AG10803 (cell line): Measurements from ENCODE around the gene TAF1.
A peak's percentile ranks its signal among the peaks of the same experiment; 100 is the strongest.

Experiments used
- DNase-seq: peaks from one replicate; pipeline ENCODE4 v3.0.0; 2010; ENCODE audit warnings: low read depth
- H3K4me3 ChIP-seq: 2 replicates; pipeline ENCODE4 v1.5.1; 2011; ENCODE audit warnings: mild to moderate bottlenecking, low read length, control low read depth
- CTCF ChIP-seq: conservative IDR thresholded peaks from 2 replicates; pipeline ENCODE4 v1.5.1; 2011; ENCODE audit warnings: mild to moderate bottlenecking, low read length, control low read depth, inconsistent platforms

TAF1 gene

GRCh38 chrX:71466979-71467523 is 100.9 kb downstream of the TAF1 start:
- TF ChIP-seq CTCF = no peak
- H3K4me3 ChIP-seq = no peak overlapping the region
- DNase-seq = no peak

DNA sequence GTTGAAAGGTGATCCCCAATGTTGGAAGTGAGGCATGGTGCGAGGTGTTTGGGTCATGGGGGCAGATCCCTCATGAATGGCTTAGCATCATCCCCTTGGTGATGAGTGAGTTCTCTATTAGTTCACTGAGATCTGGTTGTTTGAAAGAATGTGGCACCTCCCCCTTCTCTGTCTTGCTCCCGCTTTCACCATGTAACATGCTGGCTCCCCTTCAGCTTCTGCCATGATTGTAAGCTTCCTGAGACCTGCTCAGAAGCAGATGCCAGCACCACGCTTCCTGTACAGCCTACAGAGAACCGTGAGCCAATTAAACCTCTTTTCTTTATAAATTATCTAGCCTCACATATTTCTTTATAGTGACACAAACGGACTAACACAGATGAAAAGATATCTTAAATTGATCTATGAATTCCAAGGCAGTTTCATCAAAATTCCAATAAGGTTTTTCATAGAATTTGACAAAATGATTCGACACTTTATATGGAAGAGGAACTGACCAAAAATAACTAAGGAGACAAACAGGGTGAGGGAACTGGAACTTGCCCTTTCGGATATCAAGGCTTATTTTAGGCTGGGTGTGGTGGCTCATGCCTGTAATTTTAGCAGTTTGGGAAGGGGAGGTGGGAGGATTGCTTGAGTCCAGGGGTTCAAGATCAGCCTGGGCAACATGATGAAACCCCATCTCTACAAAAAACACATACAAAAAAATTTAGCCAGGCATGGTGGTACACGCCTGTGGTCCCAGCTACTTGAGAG is 109.8 kb downstream of the TAF1 start:
- TF ChIP-seq CTCF = no peak
- H3K4me3 ChIP-seq = no peak overlapping the region
- DNase-seq = peak; percentile 12

DNA sequence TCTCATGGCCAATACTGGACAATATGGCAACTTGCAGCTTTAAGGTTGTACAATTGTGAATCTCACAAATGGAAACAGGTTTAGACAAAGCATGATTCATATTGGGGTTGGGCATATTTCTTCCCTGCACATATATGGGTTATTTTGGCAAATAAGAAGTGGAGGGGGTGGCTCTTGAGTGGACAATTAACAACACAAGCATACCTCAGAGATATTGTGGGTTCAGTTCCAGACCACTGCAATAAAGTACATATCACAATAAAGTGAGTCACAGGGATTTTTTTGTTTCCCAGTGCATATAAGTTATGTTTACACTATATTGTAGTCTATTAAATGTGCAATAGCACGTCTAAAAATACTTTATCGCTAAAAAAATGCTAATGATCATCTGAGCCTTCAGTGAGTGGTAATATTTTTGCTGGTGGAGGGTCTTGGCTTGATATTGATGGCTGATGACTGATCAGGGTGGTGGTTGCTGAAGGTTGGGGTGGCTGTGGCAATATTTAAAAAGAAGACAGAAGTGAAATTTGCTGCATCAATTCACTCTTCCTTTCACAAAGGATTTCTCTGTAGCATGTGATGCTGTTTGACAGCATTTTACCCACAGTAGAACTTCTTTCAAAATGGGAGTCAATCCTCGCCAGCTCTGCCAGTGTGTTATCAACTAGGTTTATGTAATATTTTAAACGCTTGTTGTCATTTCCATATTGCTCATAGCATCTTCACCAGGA is 116.2 kb downstream of the TAF1 start:
- H3K4me3 ChIP-seq = no peak overlapping the region
- no peak for TF ChIP-seq CTCF
- peak; percentile 14 for DNase-seq

DNA sequence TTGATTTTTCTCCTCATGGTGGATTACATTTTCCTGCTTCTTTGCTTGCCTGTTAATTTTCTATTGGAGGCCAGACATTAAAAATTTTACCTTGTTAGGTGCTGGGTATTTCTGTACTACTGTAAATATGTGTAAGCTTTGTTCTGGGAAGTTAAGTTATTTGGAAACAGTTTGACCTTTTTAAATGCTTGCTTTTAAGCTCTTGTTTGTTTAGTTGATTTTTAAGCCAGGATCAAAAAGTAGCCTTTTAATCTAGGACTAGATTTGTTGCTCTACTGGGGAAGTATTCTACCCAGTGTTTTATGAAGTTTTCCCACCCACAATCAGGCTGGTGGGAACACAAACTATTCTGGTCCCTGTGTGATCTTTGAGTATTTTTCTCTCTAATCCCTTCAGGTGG is 121.7 kb downstream of the TAF1 start:
- DNase-seq = no peak
- no peak overlapping the region for H3K4me3 ChIP-seq
- TF ChIP-seq CTCF = no peak

DNA sequence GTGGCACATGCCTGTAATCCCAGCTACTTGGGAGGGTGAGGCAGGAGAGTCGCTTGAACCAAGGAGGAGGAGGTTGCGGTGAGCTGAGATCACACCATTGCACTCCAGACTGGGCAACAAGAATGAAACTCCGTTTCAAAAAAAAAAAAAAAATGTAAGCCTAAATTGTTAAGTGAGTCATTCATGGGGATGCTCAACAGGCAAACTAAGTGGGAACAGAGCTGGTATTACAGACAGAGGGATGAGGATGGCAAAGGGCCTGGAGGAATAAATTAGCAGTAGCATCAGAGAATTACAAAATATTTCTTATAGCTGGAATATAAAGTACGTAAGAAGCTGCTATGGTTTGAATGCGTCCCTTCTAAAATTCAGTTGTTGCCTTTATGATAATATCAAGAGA is 123.4 kb downstream of the TAF1 start:
- no peak for TF ChIP-seq CTCF
- peak; percentile 54 for DNase-seq
- no peak overlapping the region for H3K4me3 ChIP-seq

DNA sequence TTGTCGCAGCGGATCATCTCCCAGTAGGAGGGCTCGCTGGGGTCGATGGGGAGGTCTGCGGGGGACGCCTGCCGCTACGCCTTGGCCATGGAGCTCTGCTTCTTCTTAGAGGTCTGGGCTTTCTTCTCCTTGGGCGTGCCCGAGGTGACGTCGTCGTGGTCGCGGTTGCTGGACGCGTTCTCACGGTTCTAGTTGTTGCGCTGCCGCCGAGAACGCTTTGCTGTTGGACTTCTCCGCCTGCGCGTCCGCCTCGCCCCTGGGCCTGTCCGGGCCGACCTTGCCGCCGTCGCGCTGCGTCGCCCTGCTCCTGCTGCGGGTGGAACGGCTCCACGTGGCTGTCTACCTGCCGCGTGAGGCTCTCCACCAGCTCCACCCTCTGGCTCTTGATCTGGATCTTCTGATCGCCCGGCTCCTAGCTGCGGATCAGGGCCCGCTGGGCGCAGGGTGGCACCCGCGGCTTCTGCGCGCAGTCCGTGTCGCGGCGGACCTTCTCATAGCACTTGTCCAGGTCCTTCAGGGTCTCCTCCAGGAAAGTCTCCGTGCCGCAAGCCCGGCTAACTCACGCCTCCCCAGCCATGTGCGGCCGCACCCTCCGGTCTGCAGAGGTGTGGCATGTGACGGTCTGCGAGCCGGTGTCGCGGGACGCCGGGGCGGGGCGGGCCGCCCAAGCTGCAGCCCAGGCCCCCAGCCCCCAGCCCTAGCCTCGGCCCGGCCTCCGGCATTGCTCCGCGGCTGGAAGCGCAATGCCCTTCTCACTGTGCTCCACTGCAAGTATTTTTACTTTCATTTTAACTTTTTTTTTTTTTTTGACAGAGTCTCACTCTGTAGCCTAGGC is 126.3 kb downstream of the TAF1 start:
- H3K4me3 ChIP-seq = peak overlapping the region; percentile 60
- TF ChIP-seq CTCF = no peak
- peak; percentile 56 for DNase-seq
